Adrenal gland (tissue), 5 donors: ENCODE data around the gene IMMP2L.

Experiments used
- CTCF ChIP-seq, 6 experiments: fragments of 450-650 bp in 4 of 6; fragments of 200-600 bp in 2 of 6; sonication (generic) in 1 of 6; IDR thresholded peaks; 1 replicate in 5 of 6; 2 replicates in 1 of 6; pipeline versions ENCODE4 v1.5.1 to v1.8.0; 2016 to 2021; ENCODE audit warnings: antibody characterized with exemption in 6 of 6, mild to moderate bottlenecking in 2 of 6, moderate library complexity in 1 of 6
- POLR2A ChIP-seq, 2 donors: fragments of 450-650 bp; IDR thresholded peaks; one replicate each; pipeline ENCODE4 v1.6.1; 2017; ENCODE audit warnings: antibody characterized with exemption in 2 of 2, mild to moderate bottlenecking in 2 of 2, moderate library complexity in 1 of 2
- donor health status: DM: no; HTN: no; CAD: no.

- TF ChIP-seq CTCF (IDR thresholded peaks at IDR 0.05) (no peak), POLR2A (IDR thresholded peaks at IDR 0.05) (no peak)
Observed at GRCh38 chr7:111240371-111240770, 321.9 kb downstream of the IMMP2L start.
